ENCODE data around the gene DDIT3.

DNA sequence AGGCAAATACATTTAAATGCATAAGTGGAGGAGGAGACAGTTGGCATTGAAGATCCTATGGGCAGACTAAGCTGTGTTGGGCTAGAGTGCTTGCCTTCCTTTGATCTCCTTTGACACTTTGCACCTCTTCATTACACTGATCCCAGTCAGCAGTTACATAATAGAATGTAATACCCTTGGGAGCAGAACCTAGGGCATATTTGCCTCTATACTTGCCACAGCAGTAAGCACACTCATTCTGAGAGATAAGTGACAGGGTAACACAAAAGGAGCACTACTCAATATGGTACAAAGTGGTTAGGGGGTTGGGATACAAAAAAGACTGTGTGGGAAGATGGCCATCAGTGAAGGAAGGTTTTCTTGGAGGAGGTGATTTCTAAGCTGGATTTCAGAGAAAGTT lies 23.5 kb downstream of the DDIT3 start:
- TF ChIP-seq, protein P1, sequence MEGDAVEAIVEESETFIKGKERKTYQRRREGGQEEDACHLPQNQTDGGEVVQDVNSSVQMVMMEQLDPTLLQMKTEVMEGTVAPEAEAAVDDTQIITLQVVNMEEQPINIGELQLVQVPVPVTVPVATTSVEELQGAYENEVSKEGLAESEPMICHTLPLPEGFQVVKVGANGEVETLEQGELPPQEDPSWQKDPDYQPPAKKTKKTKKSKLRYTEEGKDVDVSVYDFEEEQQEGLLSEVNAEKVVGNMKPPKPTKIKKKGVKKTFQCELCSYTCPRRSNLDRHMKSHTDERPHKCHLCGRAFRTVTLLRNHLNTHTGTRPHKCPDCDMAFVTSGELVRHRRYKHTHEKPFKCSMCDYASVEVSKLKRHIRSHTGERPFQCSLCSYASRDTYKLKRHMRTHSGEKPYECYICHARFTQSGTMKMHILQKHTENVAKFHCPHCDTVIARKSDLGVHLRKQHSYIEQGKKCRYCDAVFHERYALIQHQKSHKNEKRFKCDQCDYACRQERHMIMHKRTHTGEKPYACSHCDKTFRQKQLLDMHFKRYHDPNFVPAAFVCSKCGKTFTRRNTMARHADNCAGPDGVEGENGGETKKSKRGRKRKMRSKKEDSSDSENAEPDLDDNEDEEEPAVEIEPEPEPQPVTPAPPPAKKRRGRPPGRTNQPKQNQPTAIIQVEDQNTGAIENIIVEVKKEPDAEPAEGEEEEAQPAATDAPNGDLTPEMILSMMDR (IDR thresholded peaks at IDR 0.05; ENCODE audit: poor library complexity, severe bottlenecking) = no peak
- TF ChIP-seq, protein P2, sequence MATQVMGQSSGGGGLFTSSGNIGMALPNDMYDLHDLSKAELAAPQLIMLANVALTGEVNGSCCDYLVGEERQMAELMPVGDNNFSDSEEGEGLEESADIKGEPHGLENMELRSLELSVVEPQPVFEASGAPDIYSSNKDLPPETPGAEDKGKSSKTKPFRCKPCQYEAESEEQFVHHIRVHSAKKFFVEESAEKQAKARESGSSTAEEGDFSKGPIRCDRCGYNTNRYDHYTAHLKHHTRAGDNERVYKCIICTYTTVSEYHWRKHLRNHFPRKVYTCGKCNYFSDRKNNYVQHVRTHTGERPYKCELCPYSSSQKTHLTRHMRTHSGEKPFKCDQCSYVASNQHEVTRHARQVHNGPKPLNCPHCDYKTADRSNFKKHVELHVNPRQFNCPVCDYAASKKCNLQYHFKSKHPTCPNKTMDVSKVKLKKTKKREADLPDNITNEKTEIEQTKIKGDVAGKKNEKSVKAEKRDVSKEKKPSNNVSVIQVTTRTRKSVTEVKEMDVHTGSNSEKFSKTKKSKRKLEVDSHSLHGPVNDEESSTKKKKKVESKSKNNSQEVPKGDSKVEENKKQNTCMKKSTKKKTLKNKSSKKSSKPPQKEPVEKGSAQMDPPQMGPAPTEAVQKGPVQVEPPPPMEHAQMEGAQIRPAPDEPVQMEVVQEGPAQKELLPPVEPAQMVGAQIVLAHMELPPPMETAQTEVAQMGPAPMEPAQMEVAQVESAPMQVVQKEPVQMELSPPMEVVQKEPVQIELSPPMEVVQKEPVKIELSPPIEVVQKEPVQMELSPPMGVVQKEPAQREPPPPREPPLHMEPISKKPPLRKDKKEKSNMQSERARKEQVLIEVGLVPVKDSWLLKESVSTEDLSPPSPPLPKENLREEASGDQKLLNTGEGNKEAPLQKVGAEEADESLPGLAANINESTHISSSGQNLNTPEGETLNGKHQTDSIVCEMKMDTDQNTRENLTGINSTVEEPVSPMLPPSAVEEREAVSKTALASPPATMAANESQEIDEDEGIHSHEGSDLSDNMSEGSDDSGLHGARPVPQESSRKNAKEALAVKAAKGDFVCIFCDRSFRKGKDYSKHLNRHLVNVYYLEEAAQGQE (IDR thresholded peaks at IDR 0.05; ENCODE audit: borderline replicate concordance) = no peak
